SKM-1 treated with dmso at 0.1 percent for 144 hours (cell line): ENCODE measurements around the gene FXYD1.
A peak's percentile ranks its signal among the peaks of the same experiment; 100 is the strongest.
"Not testable (repeated sequence)": the region's sequence is repeated elsewhere in the genome, so short reads cannot be mapped to it uniquely, and the experiment has no call there.

Experiments used
- DNase-seq: peaks from one replicate; lab custom pipeline; 2025; ENCODE audit not compliant: unreplicated experiment; lab: John Stamatoyannopoulos, UW

Gene FXYD1

GRCh38 chr19:35124098-35125060 lies 14.2 kb upstream of the FXYD1 start:
- DNase-seq = peak; percentile 75

DNA sequence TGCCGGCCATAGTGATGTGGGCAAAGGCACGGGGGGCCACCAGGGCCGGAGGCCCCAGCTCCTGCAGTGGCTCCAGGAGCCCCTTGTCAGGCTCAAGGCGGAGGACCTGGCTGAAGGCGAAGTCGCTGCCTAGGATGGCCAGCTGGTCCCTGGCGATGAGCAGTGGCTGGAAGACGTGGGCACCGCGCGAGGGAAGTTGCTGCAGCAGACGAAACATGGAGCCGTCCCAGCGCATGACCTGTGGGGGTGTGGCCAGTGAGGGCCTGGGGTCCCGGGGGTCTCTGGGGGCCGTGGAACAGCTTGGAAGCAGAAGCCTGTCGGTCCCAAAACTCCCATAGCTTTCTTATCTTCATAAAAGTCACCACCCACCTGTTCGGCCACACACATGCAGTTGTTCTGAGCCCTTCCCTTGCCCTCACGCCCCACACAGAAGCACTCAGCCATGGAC lies 13.3 kb upstream of the FXYD1 start:
- DNase-seq = no peak

DNA sequence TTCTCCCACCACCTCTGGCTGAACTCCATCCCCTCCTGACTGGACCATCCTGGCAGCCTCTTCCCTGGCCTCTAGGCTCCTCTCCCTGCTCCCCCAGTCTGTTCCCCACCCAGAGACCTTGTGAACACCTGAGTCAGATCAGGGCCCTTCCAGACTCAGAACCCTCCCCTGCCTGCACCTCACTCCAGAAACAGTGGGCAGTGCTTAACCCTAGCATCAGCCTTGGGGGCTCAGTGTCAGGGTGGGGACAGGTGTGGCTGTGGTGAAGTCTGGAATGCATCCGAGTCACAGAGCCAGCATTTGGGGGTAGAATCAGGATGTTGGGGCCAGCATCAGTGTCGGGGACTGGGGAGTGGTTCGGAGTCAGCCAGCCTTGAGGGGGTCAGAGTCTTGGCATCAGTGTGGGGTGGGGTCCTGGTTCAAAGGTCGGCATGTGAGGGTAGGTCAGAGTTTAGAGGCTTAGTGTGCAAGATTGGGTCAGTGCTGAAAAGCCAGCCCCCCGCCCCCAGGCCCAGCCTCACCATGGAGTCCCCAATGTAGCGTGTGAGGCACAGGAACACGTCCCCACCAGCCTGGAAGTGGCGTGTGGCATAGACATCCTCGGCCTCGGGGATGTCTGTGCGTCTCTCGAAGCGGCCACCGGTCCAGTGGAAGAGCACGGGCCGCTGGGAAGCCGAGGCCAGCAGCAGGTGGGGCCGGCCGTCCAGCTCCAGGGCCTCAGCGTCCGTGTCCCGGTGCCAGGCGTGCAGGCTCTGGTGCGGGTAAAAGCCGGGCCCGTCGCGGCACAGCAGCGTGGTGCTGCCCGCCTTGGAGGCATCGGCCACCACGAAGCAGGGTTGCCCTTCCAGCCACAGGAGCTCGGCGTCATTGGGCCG lies 12.6 kb upstream of the FXYD1 start:
- no peak for DNase-seq

DNA sequence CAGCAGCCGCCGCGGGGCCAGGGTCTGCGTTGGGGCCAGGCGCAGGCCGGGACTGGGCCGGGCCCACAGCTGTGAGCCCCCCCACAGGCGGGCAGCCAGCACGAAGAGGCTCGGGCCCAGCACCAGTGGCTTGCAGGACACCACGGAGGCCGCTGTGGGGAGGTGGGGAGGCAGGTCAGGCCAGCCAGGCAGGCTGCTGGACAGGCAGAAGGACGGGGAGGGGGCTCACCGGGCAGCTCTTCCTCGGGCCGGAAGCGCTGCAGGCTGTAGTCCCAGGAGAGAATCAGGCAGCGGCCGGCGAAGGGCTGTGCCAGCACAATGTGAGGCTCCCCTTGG lies 12.0 kb upstream of the FXYD1 start:
- DNase-seq = no peak

- no peak for DNase-seq
Measured at GRCh38 chr19:35127871-35128270, 10.8 kb upstream of the FXYD1 start.

GRCh38 chr19:35128398-35129057 lies 10.1 kb upstream of the FXYD1 start:
- no peak for DNase-seq

- DNase-seq = not testable (repeated sequence)
Measured at GRCh38 chr19:35129724-35130274, 8.8 kb upstream of the FXYD1 start.

GRCh38 chr19:35130761-35131720 lies 7.6 kb upstream of the FXYD1 start:
- no peak for DNase-seq

DNA sequence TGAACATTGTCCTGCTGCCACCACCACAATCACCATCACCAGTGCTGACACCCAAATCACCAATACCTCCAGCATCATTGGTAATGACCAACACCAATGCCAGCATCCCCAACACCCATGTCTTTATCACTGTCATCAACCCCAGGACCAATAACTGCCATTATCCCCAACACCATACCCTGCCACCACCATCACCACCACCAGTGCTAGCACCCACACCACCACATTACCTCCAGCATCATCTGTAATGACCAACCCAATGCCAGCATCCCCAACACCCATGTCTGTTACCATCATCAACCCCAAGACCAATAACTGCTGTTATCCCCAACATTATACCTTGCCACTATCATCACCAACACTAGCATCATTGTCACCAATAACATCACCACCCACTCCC lies 6.4 kb upstream of the FXYD1 start:
- no peak for DNase-seq

GRCh38 chr19:35133826-35134225 lies 4.8 kb upstream of the FXYD1 start:
- DNase-seq = no peak

- DNase-seq = no peak
Measured at GRCh38 chr19:35134601-35135242, 3.9 kb upstream of the FXYD1 start, which contains the start of gene LGI4. Gene LGI4 (minus strand): TSS chr19:35135059. CDS start chr19:35134680, 379 bp downstream.

- peak; percentile 64 for DNase-seq
Measured at GRCh38 chr19:35135389-35135909, 3.2 kb upstream of the FXYD1 start.

- no peak for DNase-seq
Measured at GRCh38 chr19:35136231-35136630, 2.4 kb upstream of the FXYD1 start.

- no peak for DNase-seq
Measured at GRCh38 chr19:35136977-35137702, 1.5 kb upstream of the FXYD1 start.

GRCh38 chr19:35140207-35140961 lies 1.8 kb downstream of the FXYD1 start:
- DNase-seq = no peak

DNA sequence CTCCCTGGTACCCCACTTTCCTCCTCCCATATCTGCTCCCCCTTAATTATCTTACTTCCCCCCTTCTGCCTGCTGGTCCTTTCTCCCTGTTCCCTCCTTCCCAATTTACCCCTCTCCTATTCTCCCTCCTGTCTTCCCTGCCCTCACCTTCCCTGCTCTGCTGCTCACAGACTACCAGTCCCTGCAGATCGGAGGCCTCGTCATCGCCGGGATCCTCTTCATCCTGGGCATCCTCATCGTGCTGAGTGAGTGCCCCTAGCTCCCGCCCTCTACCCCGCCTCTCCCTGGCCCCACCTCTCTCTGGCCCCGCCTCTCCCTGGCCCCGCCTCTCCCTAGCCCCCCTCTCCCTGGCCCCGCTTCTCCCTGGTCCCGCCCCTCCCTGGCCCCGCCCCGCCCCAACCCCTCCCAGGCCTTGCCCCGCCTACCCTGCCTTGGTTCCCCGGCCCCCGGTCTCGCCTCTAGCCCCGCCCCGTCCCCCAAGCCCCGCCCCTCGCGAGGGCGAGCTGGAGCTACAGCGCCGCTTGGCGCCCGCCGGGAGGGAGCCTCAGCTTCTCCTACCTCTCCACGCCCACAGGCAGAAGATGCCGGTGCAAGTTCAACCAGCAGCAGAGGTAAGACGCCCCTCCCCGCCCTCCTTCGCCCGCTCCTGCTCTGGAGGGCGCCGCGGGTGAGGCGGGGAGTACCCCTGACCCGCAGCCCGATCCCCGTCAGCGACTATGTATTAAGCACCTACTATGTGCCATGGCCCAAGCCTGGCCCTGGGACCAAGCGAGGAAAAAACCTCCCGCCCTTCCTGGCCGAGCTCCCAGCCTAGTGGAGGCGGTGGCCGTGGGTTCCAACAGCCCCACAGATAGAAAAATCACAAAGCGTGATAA lies 2.6 kb downstream of the FXYD1 start:
- DNase-seq = peak; percentile 86
